ENCODE data around the gene RGS19. TPM values are rescaled to one million over a fixed set of nuclear protein-coding genes. Genes with fewer than 3 reads are reported as not detected.

The RGS19 gene
- total RNA-seq, 1 donor from 2014 or later, result 3.1 TPM

DNA sequence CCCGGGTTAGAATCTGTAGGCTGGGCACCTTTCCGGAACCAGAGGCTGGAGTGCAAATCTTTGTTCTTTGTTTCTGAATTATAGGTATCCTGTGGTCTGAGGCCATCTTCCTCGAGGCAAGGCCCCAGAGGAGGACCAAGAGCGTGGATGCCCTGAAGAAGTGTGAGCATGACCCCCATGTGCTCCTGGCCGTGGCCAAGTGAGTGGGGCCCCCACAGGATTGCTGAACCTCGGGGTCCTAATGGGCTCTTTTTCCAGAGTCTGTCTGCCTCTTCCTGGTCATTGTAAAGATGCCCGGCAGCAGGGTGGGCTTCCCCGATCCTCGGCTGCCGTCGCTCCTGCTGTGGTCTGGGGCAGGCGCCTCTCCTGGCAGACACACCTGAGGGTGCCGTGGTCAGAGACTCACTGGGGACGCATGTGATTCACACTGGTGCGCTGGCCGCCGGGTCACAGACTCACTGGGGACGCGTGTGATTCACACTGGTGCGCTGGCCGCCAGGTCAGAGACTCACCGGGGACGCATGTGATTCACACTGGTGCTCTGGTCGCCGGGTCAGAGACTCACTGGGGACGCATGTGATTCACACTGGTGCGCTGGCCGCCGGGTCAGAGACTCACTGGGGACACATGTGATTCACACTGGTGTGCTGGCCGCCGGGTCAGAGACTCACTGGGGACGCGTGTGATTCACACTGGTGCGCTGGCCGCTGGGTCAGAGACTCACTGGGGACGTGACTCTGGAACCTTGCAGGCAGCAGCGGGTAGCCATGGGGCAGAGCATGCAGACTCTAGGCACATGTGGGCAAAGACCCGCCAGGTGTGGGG, 49.8 kb downstream of the RGS19 start:
- DNase-seq (ENCODE audit: low spot score), result no peak
- intact Hi-C loops (cut with DNase I), result no loop called here

DNA sequence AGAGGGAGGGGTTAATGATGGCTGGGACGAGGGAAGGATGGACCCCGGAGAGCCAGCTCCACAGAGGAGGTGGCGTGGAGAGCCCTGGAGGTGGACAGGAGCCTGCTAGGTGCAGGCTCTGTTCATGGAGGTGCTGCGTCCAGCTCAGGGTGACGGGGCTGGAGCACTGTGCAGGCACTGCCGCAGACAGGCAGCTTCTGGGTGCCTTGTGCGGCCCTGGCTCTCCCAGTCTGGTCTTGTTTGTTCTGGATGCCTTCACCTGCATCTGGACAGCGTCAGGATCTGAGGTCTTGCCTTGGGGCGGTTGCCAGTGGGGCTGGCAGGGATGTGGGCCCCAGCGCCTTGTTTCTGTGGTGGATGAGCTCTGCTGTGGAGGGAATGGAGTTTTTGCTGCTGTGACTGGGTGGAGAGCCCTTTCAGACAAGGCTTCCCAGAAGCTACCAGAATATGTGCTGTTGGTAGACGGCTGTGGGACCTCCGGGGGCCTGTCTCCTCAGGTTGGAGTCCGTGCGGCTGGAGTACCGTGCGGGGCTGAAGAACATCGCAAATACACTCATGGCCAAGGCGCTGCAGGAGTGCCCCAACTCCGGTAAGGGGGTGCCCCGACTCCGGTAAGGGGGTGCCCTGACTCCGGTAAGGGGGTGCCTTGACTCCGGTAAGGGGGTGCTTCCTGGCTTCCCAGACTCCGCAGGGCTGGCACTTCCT, 51.2 kb downstream of the RGS19 start:
- intact Hi-C loops (cut with DNase I), result no loop called here
- DNase-seq (ENCODE audit: low spot score), result no peak

DNA sequence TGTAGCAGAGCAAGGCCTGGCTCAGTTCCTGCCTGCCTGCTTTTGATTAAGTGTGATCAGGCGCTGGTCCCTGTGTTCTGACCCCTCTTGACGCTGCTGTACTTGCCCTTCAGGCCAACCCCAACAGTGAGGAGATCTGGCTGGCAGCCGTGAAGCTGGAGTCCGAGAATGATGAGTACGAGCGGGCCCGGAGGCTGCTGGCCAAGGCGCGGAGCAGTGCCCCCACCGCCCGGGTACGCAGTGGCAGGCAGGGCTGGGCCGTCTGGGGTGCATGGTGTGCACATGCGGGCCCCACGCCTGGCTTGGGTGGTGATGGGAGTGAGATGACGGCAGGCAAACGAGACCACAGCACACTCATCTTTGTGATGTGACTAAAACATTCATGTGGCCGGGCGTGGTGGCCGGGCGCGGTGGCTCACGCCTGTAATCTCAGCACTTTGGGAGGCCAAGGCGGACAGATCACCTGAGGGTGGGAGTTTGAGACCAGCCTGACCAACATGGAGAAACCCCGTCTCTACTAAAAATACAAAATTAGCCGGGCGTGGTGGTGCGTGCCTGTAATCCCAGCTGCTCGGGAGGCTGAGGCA, 53.4 kb downstream of the RGS19 start:
- no peak for DNase-seq (ENCODE audit: low spot score)
- intact Hi-C loops (cut with DNase I), result no loop called here

GRCh38 chr20:64025101-64025825, 54.1 kb downstream of the RGS19 start:
- no peak for DNase-seq (ENCODE audit: low spot score)
- intact Hi-C loops (cut with DNase I), result no loop called here

GRCh38 chr20:64024141-64024990, 55.0 kb downstream of the RGS19 start:
- DNase-seq (ENCODE audit: low spot score), result no peak
- intact Hi-C loops (cut with DNase I), result no loop called here

- no peak for DNase-seq (ENCODE audit: low spot score)
- intact Hi-C loops (cut with DNase I), result no loop called here
These were observed 55.8 kb downstream of the RGS19 start for GRCh38 chr20:64023361-64024140.

Small RNA genes lying within 50 kb of the gene (microRNA-seq; reads per million reads assigned to microRNA genes)
- gene MIR6813, result not detected

Other genes with a start within 250 kb of the RGS19 start
- 17.4 TPM for gene ZBTB46, start 248.3 kb downstream of the RGS19 start, total RNA-seq
- gene ABHD16B, start 218.0 kb downstream of the RGS19 start, total RNA-seq, result not detected
- 72.0 TPM for gene TPD52L2, start 214.2 kb downstream of the RGS19 start, total RNA-seq
- gene DNAJC5, start 184.4 kb downstream of the RGS19 start, total RNA-seq, result 36.1 TPM
- gene UCKL1, start 123.1 kb downstream of the RGS19 start, total RNA-seq, result 43.2 TPM
- 12.8 TPM for gene ZNF512B, start 109.6 kb downstream of the RGS19 start, total RNA-seq
- gene SAMD10, start 99.9 kb downstream of the RGS19 start, total RNA-seq, result 4.0 TPM
- 47.5 TPM for gene PRPF6, start 98.4 kb downstream of the RGS19 start, total RNA-seq
- gene C20orf204, start 43.3 kb downstream of the RGS19 start, total RNA-seq, result 0.86 TPM
- 67.0 TPM for gene SOX18, start 29.9 kb downstream of the RGS19 start, total RNA-seq
- 66.0 TPM for gene TCEA2, start 16.3 kb downstream of the RGS19 start, total RNA-seq
- 0.48 TPM for gene OPRL1, start 564 bp upstream of the RGS19 start, total RNA-seq
- not detected for gene LKAAEAR1, start 4.9 kb upstream of the RGS19 start, total RNA-seq
- gene NPBWR2, start 28.0 kb upstream of the RGS19 start, total RNA-seq, result not detected
- gene MYT1, start 84.9 kb upstream of the RGS19 start, total RNA-seq, result not detected
- 46.9 TPM for gene PCMTD2, start 176.2 kb upstream of the RGS19 start, total RNA-seq

All from cardiac septum (tissue), 1 donor.